GM10266 (cell line): ENCODE measurements around the gene CHST15.

Experiments
- DNase-seq: peaks from one replicate; pipeline ENCODE4 v3.0.0; 2012; ENCODE audit errors: extremely low spot score
- CTCF ChIP-seq: IDR thresholded peaks from 2 replicates; pipeline ENCODE4 v1.5.1; 2012; ENCODE audit warnings: mild to moderate bottlenecking, low read depth; ENCODE audit not compliant: control insufficient read depth, insufficient read depth; ENCODE audit errors: missing control alignments

Gene CHST15

GRCh38 chr10:124116771-124117510 is 23.5 kb upstream of the CHST15 start:
- DNase-seq, result no peak
- no peak for TF ChIP-seq CTCF

GRCh38 chr10:124114696-124115095 is 21.3 kb upstream of the CHST15 start:
- DNase-seq, result no peak
- TF ChIP-seq CTCF, result no peak

- no peak for TF ChIP-seq CTCF
- DNase-seq, result no peak
These were observed 19.6 kb upstream of the CHST15 start for GRCh38 chr10:124112891-124113580.

- no peak for DNase-seq
- no peak for TF ChIP-seq CTCF
These were observed 17.5 kb upstream of the CHST15 start for GRCh38 chr10:124110882-124111281.

- no peak for DNase-seq
- no peak for TF ChIP-seq CTCF
These were observed 15.9 kb upstream of the CHST15 start for GRCh38 chr10:124109261-124109660.

- DNase-seq, result no peak
- no peak for TF ChIP-seq CTCF
These were observed 13.7 kb upstream of the CHST15 start for GRCh38 chr10:124107072-124107471.

GRCh38 chr10:124106241-124106879 is 13.0 kb upstream of the CHST15 start:
- DNase-seq, result peak; percentile 58
- no peak for TF ChIP-seq CTCF
